Activated CD8-positive, alpha-beta T cell treated with anti-CD3 and anti-CD28 coated beads for 36 hours (primary cell): ENCODE data around the gene ZSCAN23. TPM values are rescaled to one million over a fixed set of nuclear protein-coding genes. Genes with fewer than 3 reads are reported as not detected.
"Not testable (repeated sequence)": the region's sequence is repeated elsewhere in the genome, so short reads cannot be mapped to it uniquely, and the experiment has no call there.

Source experiments
- ATAC-seq: fragments of 200-7000 bp; cut with Tn5 transposase; one replicate; pipeline ENCODE4 v1.10.0; 2021; ENCODE audit warnings: mild to moderate bottlenecking, moderate library complexity
- CTCF ChIA-PET: fragments of 350-600 bp; sonication (Branson Sonifier 250); formaldehyde crosslinking; loops from one replicate; lab custom pipeline; 2021; ENCODE audit warnings: antibody characterized with exemption; lab: Charles Lee
- POLR2A ChIA-PET: fragments of 350-600 bp; sonication (Branson Sonifier 250); formaldehyde crosslinking; loops from one replicate; lab custom pipeline; 2021; ENCODE audit warnings: antibody characterized with exemption; lab: Charles Lee
- DNase-seq: peaks from one replicate; pipeline ENCODE4 v3.0.0-alpha.2; 2020
- H3K27ac Mint-ChIP-seq: one replicate; pipeline ENCODE4 v1.8.0; 2021; ENCODE audit warnings: mild to moderate bottlenecking, mixed read lengths
- H3K27me3 Mint-ChIP-seq: one replicate; pipeline ENCODE4 v1.8.0; 2021; ENCODE audit warnings: mixed read lengths
- H3K36me3 Mint-ChIP-seq: one replicate; pipeline ENCODE4 v1.8.0; 2021; ENCODE audit warnings: low read depth, mixed read lengths
- H3K4me1 Mint-ChIP-seq: one replicate; pipeline ENCODE4 v1.8.0; 2021; ENCODE audit warnings: low read depth, mixed read lengths
- H3K4me3 Mint-ChIP-seq: one replicate; pipeline ENCODE4 v1.8.0; 2021; ENCODE audit warnings: mild to moderate bottlenecking, moderate library complexity, mixed read lengths
- H3K9me3 Mint-ChIP-seq: one replicate; pipeline ENCODE4 v1.8.0; 2021; ENCODE audit warnings: mixed read lengths
- CTCF ChIP-seq: fragments of 200-600 bp; IDR thresholded peaks from one replicate; pipeline ENCODE4 v1.8.0; 2022; ENCODE audit warnings: antibody characterized with exemption, mild to moderate bottlenecking
- intact Hi-C: fragments of 100-400 bp; cut with micrococcal nuclease; formaldehyde crosslinking; loops from one replicate; pipeline ENCODE4 v1.10.0; 2022
- total RNA-seq, 2 experiments: library from RNA; stranded (reverse); gene quantifications; one replicate each; pipeline ENCODE4 v1.2.3, GENCODE V29; 2021

The ZSCAN23 gene
- total RNA-seq, 2 experiments from 2014 or later: 1.1 to 1.6 TPM

GRCh38 chr6:28462401-28462800 is 19.1 kb upstream of the ZSCAN23 start:
- Mint-ChIP-seq H3K27me3 (peaks cover 29% of the 10 kb centered on the region), H3K4me3 (no peak overlapping the region), H3K4me1 (peaks cover 6% of the 10 kb centered on the region), H3K9me3 (no peaks in the 10 kb centered on the region), H3K36me3 (no peaks in the 10 kb centered on the region), H3K27ac (no peak overlapping the region)
- peak; percentile 33 for DNase-seq
- ATAC-seq: peak; percentile 64
- ChIA-PET POLR2A (no interaction called here), CTCF (interaction anchor here (0.6 kb wide), 1 partner anchor 50 kb away, joined by 3 read pairs; no protein-coding TSS in a partner anchor)
- intact Hi-C loops: no loop called here
- no peak for TF ChIP-seq CTCF

GRCh38 chr6:28458568-28458967 is 15.3 kb upstream of the ZSCAN23 start:
- no peaks in the 10 kb centered on the region for H3K9me3 Mint-ChIP-seq
- intact Hi-C loops: no loop called here
- peaks cover 6% of the 10 kb centered on the region for H3K4me1 Mint-ChIP-seq
- POLR2A ChIA-PET: no interaction called here
- no peak for ATAC-seq
- H3K4me3 Mint-ChIP-seq: no peak overlapping the region
- no peaks in the 10 kb centered on the region for H3K36me3 Mint-ChIP-seq
- H3K27me3 Mint-ChIP-seq: peaks cover 27% of the 10 kb centered on the region
- DNase-seq: no peak
- CTCF ChIA-PET: no interaction called here
- no peak overlapping the region for H3K27ac Mint-ChIP-seq
- no peak for TF ChIP-seq CTCF

- intact Hi-C loops: no loop called here
- ChIA-PET POLR2A (no interaction called here), CTCF (interaction anchor here (1.0 kb wide), 1 partner anchor 38 kb away, joined by 3 read pairs; no protein-coding TSS in a partner anchor)
- peaks cover 10% of the 10 kb centered on the region for H3K9me3 Mint-ChIP-seq
- TF ChIP-seq CTCF: no peak
- peaks cover 29% of the 10 kb centered on the region for H3K27me3 Mint-ChIP-seq
- ATAC-seq (peak; percentile 38), DNase-seq (no peak)
- H3K36me3 Mint-ChIP-seq: peaks cover 12% of the 10 kb centered on the region
- H3K27ac Mint-ChIP-seq: no peak overlapping the region
- no peak overlapping the region for H3K4me3 Mint-ChIP-seq
- peaks cover 22% of the 10 kb centered on the region for H3K4me1 Mint-ChIP-seq
Observed at GRCh38 chr6:28449056-28449455, 5.8 kb upstream of the ZSCAN23 start.

GRCh38 chr6:28447512-28447906 is 4.2 kb upstream of the ZSCAN23 start:
- peak overlapping the region; percentile 72 for H3K4me3 Mint-ChIP-seq
- ATAC-seq, H3K27ac Mint-ChIP-seq, CTCF ChIA-PET, DNase-seq, H3K9me3 Mint-ChIP-seq, intact Hi-C loops: not testable (repeated sequence)
- H3K36me3 Mint-ChIP-seq: peaks cover 22% of the 10 kb centered on the region
- POLR2A ChIA-PET: interaction anchor here (1.0 to 1.3 kb wide), 3 partner anchors 27 to 65 kb away, joined by 3 read pairs; no protein-coding TSS in a partner anchor
- H3K4me1 Mint-ChIP-seq: peaks cover 36% of the 10 kb centered on the region
- H3K27me3 Mint-ChIP-seq: peaks cover 28% of the 10 kb centered on the region

- peak overlapping the region; percentile 32 for H3K27ac Mint-ChIP-seq
- peaks cover 10% of the 10 kb centered on the region for H3K9me3 Mint-ChIP-seq
- DNase-seq (peak; percentile 42), ATAC-seq (no peak)
- no peak for TF ChIP-seq CTCF
- peaks cover 36% of the 10 kb centered on the region for H3K4me1 Mint-ChIP-seq
- ChIA-PET POLR2A (interaction anchor here (1.0 to 1.3 kb wide), 3 partner anchors 28 to 65 kb away, joined by 3 read pairs; no protein-coding TSS in a partner anchor), CTCF (no interaction called here)
- intact Hi-C loops: no loop called here
- H3K4me3 Mint-ChIP-seq: peak overlapping the region; percentile 72
- H3K36me3 Mint-ChIP-seq: peaks cover 22% of the 10 kb centered on the region
- H3K27me3 Mint-ChIP-seq: peaks cover 29% of the 10 kb centered on the region
Observed at GRCh38 chr6:28446818-28447511, 3.7 kb upstream of the ZSCAN23 start.

- DNase-seq (peak; percentile 67), ATAC-seq (peak; percentile 16)
- H3K9me3 Mint-ChIP-seq, POLR2A ChIA-PET: not testable (repeated sequence)
- CTCF ChIA-PET: interaction anchor here (1.2 kb wide), 1 partner anchor 19 kb away, joined by 3 read pairs; no protein-coding TSS in a partner anchor
- H3K4me3 Mint-ChIP-seq: peak overlapping the region; percentile 44
- peaks cover 22% of the 10 kb centered on the region for H3K36me3 Mint-ChIP-seq
- H3K4me1 Mint-ChIP-seq: peaks cover 36% of the 10 kb centered on the region
- H3K27ac Mint-ChIP-seq: peak overlapping the region; percentile 70
- intact Hi-C loops: loop anchor here (5.0 kb wide), 1 partner anchor 42 kb away; no protein-coding TSS in a partner anchor
- H3K27me3 Mint-ChIP-seq: peaks cover 29% of the 10 kb centered on the region
Observed at GRCh38 chr6:28444759-28445158, 1.5 kb upstream of the ZSCAN23 start.
